Activated CD4-positive, alpha-beta T cell treated with anti-CD3 and anti-CD28 coated beads, Interleukin-2, Interleukin-4, amounts not matched to agents 100 ng/mL and 50 ng/mL, durations not matched to agents 16 hours and 8 hours (primary cell): Measurements from ENCODE around the gene SOCS2.

ENCODE experiments used
- DNase-seq: peaks from one replicate; pipeline ENCODE4 v3.0.0-alpha.2; 2020; ENCODE audit warnings: low spot score

Gene SOCS2

DNA sequence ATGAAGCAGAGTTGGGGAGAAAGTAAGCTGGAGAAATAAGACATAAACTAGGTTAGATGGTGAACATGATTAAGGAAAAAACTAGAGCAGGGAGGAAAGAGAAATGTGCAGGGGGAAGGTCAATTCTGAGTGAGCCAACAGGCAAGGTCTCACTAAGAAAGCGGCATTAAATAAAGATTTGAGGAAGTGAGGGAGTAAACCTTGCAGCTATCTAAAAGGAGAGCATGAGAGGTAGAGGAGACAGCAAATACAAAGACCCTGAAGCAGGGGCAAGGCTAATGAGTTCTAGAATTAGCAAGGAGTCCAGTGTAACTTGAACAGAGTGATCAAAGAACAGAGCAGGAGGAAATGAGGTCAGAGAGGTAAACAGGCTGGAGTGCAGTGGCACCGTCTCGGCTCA, 4.4 kb upstream of the SOCS2 start:
- DNase-seq, result no peak

DNA sequence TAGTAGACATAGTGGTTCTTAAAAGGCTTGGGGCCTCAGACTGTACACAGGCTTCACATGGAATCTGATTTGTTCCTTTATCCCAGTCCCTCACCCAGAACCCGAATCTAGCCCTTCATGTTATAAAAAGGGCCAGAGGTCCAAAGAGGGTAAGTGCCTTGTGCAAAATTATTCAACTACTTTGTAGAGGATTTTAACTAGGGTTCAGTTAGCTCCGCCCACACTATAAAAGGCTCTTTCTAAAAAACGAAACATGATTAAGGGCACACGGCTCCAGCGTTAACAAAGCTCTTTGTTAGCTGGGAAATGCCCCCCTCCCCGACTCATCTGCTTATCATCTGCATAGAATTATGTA, 3.2 kb upstream of the SOCS2 start:
- no peak for DNase-seq

- DNase-seq, result peak; percentile 67
Measured at GRCh38 chr12:93569656-93570551, 2.6 kb upstream of the SOCS2 start.

GRCh38 chr12:93570552-93571364, 1.7 kb upstream of the SOCS2 start:
- peak; percentile 85 for DNase-seq

GRCh38 chr12:93571365-93571924, 1.0 kb upstream of the SOCS2 start:
- peak; percentile 36 for DNase-seq

DNA sequence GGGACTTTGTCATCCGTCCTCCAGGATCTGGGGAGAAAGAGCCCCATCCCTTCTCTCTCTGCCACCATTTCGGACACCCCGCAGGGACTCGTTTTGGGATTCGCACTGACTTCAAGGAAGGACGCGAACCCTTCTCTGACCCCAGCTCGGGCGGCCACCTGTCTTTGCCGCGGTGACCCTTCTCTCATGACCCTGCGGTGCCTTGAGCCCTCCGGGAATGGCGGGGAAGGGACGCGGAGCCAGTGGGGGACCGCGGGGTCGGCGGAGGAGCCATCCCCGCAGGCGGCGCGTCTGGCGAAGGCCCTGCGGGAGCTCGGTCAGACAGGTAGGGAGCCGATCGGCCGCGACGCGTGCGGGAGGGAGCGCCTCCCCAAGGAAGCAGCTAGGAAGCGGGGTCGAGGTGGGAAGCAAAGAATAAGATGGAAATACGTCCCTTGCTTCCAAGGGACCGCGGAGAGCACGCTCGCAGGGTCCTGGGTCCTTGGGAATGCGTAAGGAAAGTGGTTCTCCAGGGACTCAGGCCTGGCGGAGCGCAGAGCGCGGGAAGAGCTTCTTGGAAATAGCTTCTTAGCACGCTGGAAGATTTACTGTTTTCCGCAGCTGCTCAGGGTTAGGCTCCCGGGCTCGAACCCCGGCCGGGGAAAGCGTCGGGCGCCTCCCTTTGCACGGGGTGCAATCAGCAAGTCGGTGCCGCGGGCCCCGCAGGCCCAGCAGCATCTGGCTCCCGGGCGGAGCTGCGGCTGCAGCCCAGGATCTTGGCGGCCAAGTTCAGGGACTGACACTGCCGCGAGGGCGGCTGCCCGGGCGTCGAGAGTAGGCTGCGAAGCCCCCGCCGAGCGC, 457 bp downstream of the SOCS2 start:
- DNase-seq, result no peak

GRCh38 chr12:93573552-93574223, 1.2 kb downstream of the SOCS2 start:
- no peak for DNase-seq

DNA sequence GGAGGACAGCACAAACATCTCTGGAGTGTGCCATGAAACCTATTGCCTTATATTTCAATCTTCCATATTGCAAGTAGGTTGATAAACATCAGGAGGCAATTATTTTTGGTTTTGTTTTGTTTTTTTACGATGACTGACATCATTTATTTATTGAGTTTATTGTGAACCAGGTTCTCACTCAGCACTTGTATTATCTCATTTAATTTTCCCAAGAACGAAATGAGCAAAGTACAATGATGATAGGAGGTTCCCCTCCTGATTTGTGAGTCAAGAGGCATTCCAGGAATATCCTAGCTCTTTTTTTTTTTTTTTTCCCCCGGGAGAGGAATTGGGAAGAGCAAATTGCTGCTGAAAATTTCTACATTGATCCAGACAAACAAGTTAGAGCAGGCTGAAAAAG, 4.7 kb downstream of the SOCS2 start:
- DNase-seq, result no peak

GRCh38 chr12:93578221-93578620, 5.7 kb downstream of the SOCS2 start:
- DNase-seq, result no peak

GRCh38 chr12:93580682-93581081, 8.2 kb downstream of the SOCS2 start:
- no peak for DNase-seq

- DNase-seq, result no peak
Measured at GRCh38 chr12:93581370-93581769, 8.9 kb downstream of the SOCS2 start.

- no peak for DNase-seq
Measured at GRCh38 chr12:93582351-93582750, 9.9 kb downstream of the SOCS2 start.

DNA sequence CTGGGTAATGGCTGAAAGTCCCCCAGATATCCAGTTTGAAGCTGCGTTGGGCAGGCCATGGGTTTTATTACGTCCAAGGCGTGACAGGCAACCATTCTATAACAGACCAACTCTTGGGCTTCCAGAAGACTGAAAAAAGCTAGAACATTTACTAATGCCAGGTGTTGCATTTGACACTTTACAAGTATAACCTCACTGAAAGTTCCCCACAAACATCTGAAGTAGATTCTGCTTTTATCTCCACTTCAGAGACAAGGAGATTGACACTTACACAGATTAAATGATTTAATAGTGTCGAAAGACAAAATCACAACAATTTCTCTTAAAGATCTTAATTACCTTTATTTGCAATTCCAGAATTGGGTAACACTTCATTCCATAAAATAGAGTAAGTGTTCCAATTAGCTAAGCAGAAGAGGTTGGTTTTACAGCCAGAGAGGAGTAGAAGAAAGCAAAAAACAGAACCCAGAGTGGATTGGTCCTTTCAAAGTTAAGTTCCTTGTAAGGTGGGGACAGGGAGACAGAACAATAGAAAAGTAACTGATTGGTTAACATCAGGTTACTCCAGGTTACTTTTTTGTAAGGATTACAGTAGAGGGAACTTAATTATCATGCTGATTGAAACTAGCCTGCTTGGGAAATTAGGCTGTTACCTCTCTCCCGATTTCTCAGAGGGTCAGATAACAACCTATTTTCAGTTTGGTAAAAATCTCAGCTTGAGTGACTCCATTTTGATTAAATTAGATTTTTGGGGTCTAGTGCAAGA, 11.3 kb downstream of the SOCS2 start:
- no peak for DNase-seq

GRCh38 chr12:93585247-93585646, 12.8 kb downstream of the SOCS2 start:
- no peak for DNase-seq

- DNase-seq, result no peak
Measured at GRCh38 chr12:93587611-93588010, 15.1 kb downstream of the SOCS2 start.

GRCh38 chr12:93589081-93589480, 16.6 kb downstream of the SOCS2 start:
- no peak for DNase-seq

- peak; percentile 25 for DNase-seq
Measured at GRCh38 chr12:93591137-93591868, 18.8 kb downstream of the SOCS2 start.

GRCh38 chr12:93592641-93593406, 20.3 kb downstream of the SOCS2 start:
- DNase-seq, result no peak

DNA sequence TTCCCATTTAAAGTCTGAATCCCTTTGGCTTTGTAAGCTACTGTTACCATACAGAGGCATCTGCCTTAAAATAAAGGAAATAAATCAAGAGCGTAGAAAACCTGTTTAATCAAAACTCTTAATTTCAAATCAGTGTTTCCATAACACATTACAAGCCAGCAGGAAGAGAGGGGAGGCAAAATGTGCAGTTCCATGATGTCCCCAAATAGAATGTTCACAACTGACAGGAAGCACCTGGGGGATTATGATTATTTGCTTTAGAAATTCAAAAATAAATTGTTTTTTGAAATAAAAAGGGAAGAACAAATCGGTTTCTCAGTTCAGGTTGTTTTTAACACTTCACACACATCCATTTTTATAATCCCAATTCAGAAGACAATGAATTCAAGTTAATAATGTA, 21.4 kb downstream of the SOCS2 start:
- no peak for DNase-seq
